OCI-LY7 (cell line): ENCODE results near the gene LRIG2. TPM values are rescaled to one million over a fixed set of nuclear protein-coding genes. Genes with fewer than 3 reads are reported as not detected.

ENCODE experiments used
- BruUV-seq: library from RNA; stranded (reverse); fragments of 400-500 nt; replicated peaks from 2 replicates; lab custom pipeline; 2021; lab: Mats Ljungman, UMichigan
- CTCF ChIA-PET: fragments of 300-600 bp; sonication (Branson Sonifier 250); formaldehyde crosslinking; loops from one replicate; lab custom pipeline; 2022; ENCODE audit warnings: antibody characterized with exemption; ENCODE audit not compliant: unreplicated experiment; lab: Charles Lee
- POLR2A ChIA-PET: fragments of 300-600 bp; sonication (Branson Sonifier 250); formaldehyde crosslinking; loops from one replicate; lab custom pipeline; 2022; ENCODE audit warnings: antibody characterized with exemption; lab: Charles Lee
- DNase-seq: peaks from one replicate; pipeline ENCODE4 v3.0.0-alpha.2; 2015; ENCODE audit warnings: low spot score
- H2AFZ ChIP-seq: fragments of 200-600 bp; sonication (generic), shearing (Covaris generic); 2 replicates; pipeline ENCODE4 v1.6.1; 2014; ENCODE audit warnings: mild to moderate bottlenecking, antibody characterized with exemption, low read length, moderate library complexity
- H3K27ac ChIP-seq: fragments of 200-600 bp; sonication (generic); 2 replicates; pipeline ENCODE4 v1.5.1; 2014; ENCODE audit warnings: mixed run types, low read depth, mild to moderate bottlenecking, moderate library complexity, low read length, inconsistent platforms; ENCODE audit not compliant: poor library complexity, severe bottlenecking
- H3K36me3 ChIP-seq: fragments of 200-600 bp; sonication (generic); 2 replicates; pipeline ENCODE4 v1.6.1; 2014; ENCODE audit warnings: mild to moderate bottlenecking, antibody characterized with exemption, low read length, moderate library complexity, mixed read lengths; ENCODE audit not compliant: insufficient read depth
- H3K4me1 ChIP-seq: fragments of 200-600 bp; sonication (generic); 2 replicates; pipeline ENCODE4 v1.5.1; 2014; ENCODE audit warnings: mild to moderate bottlenecking, low read length; ENCODE audit not compliant: insufficient read depth, poor library complexity, severe bottlenecking
- H3K4me2 ChIP-seq: fragments of 200-600 bp; sonication (generic); 2 replicates; pipeline ENCODE4 v1.6.1; 2014; ENCODE audit warnings: mild to moderate bottlenecking, low read length
- H3K4me3 ChIP-seq: fragments of 200-600 bp; sonication (generic); 2 replicates; pipeline ENCODE4 v1.5.1; 2014; ENCODE audit warnings: mild to moderate bottlenecking, low read depth, low read length; ENCODE audit not compliant: poor library complexity, severe bottlenecking
- H3K79me2 ChIP-seq: fragments of 200-600 bp; sonication (generic); 2 replicates; pipeline ENCODE4 v1.6.1; 2016; ENCODE audit warnings: low read depth, mild to moderate bottlenecking, low read length, moderate library complexity, mixed read lengths; ENCODE audit not compliant: insufficient read depth
- H3K9me2 ChIP-seq: fragments of 200-600 bp; sonication (generic); 2 replicates; pipeline ENCODE4 v1.6.1; 2016; ENCODE audit warnings: mild to moderate bottlenecking, low read length, mixed read lengths; ENCODE audit not compliant: insufficient read depth
- H3K9me3 ChIP-seq: fragments of 200-600 bp; sonication (generic); 2 replicates; pipeline ENCODE4 v1.6.1; 2014; ENCODE audit warnings: mild to moderate bottlenecking, mixed run types, low read length, mixed read lengths
- H4K20me1 ChIP-seq: fragments of 200-600 bp; sonication (generic); 2 replicates; pipeline ENCODE4 v1.6.1; 2014; ENCODE audit warnings: mild to moderate bottlenecking, antibody characterized with exemption, low read length, moderate library complexity, mixed read lengths; ENCODE audit not compliant: insufficient read depth
- EZH2phosphoT487 ChIP-seq: fragments of 200-600 bp; sonication (generic); IDR thresholded peaks from 2 replicates; pipeline ENCODE4 v1.6.1; 2018; ENCODE audit warnings: low read depth, borderline replicate concordance, mild to moderate bottlenecking, mixed run types, antibody characterized with exemption, low read length, moderate library complexity, mixed read lengths
- intact Hi-C: fragments of 100-400 bp; cut with micrococcal nuclease; formaldehyde crosslinking; loops from one replicate; pipeline ENCODE4 v1.10.0; 2022; ENCODE audit not compliant: unreplicated experiment
- total RNA-seq, 2 experiments: library from RNA; depleted of rRNA in 1 of 2; stranded (reverse); fragments of >200 nt in 1 of 2; shearing (Covaris generic) in 1 of 2; gene quantifications; 2 replicates each; pipeline ENCODE4 v1.2.3, GENCODE V29; 2014 to 2022
- TF ChIP-seq, protein P1 (sequence below): fragments of 200-600 bp; sonication (generic); conservative IDR thresholded peaks from 2 replicates; pipeline ENCODE4 v1.5.1; 2014; ENCODE audit warnings: mild to moderate bottlenecking, antibody characterized with exemption, low read length, moderate library complexity, mixed read lengths

The LRIG2 gene
- total RNA-seq, 2 experiments from 2014 or later = 11.6 to 16.7 TPM

DNA sequence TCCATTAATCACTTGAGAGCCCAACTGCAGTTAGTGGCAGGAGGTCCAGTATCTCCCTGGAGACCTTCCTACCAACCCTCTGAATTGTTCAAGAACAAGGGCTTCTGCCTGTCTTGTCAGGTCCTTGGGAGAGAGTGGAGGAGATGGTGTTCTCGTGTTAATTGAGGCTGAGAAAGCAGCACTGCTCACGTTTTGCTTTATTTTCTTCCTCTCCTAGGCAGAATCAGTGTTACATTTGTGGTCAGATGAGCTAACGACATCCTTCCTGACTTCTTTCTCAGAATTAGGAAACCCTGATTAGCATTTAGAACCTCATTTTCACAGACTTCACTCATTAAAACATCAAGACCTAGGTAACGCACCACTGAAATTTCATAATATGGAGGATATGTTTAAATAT, 26.4 kb upstream of the LRIG2 start:
- Histone ChIP-seq H3K4me2 (no peak overlapping the region), H3K9me2 (no peaks in the 10 kb centered on the region), H3K27ac (no peak overlapping the region), H2AFZ (no peak overlapping the region), H3K36me3 (no peaks in the 10 kb centered on the region), H3K9me3 (no peaks in the 10 kb centered on the region), H4K20me1 (no peaks in the 10 kb centered on the region), H3K4me3 (no peak overlapping the region), H3K4me1 (peaks cover 4% of the 10 kb centered on the region), H3K79me2 (no peaks in the 10 kb centered on the region)
- BruUV-seq = no TSS peak
- DNase-seq = no peak
- no peak for TF ChIP-seq EZH2phosphoT487
- TF ChIP-seq, protein P1, sequence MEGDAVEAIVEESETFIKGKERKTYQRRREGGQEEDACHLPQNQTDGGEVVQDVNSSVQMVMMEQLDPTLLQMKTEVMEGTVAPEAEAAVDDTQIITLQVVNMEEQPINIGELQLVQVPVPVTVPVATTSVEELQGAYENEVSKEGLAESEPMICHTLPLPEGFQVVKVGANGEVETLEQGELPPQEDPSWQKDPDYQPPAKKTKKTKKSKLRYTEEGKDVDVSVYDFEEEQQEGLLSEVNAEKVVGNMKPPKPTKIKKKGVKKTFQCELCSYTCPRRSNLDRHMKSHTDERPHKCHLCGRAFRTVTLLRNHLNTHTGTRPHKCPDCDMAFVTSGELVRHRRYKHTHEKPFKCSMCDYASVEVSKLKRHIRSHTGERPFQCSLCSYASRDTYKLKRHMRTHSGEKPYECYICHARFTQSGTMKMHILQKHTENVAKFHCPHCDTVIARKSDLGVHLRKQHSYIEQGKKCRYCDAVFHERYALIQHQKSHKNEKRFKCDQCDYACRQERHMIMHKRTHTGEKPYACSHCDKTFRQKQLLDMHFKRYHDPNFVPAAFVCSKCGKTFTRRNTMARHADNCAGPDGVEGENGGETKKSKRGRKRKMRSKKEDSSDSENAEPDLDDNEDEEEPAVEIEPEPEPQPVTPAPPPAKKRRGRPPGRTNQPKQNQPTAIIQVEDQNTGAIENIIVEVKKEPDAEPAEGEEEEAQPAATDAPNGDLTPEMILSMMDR = no peak
- intact Hi-C loops = no loop called here
- ChIA-PET CTCF (no interaction called here), POLR2A (interaction anchor here (1.3 kb wide), 1 partner anchor 26 kb away, joined by 4 read pairs; the partner anchor contains the start of gene LRIG2)

DNA sequence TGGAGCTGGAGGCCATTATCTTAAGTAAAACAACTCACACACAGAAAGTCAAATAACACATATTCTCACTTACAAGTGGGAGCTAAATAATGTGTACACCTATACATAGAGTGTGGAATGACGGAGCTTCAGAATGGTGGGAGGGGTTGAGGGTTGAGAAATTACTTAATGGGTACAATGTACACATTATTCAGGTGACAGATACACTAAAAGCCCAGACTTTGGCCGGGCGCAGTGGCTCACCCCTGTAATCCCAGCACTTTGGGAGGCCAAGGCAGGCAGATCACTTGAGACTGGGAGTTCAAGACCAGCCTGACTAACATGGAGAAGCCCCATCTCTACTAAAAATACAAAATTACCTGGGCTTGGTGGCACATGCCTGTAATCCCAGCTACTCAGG, 24.9 kb upstream of the LRIG2 start:
- intact Hi-C loops = no loop called here
- POLR2A ChIA-PET = interaction anchor here (0.9 to 1.3 kb wide), 2 partner anchors 9 to 25 kb away, joined by 3 to 4 read pairs; partner anchors contain the start of gene LRIG2
- H3K79me2 ChIP-seq = no peaks in the 10 kb centered on the region
- no peaks in the 10 kb centered on the region for H3K36me3 ChIP-seq
- no peak overlapping the region for H3K27ac ChIP-seq
- H3K9me3 ChIP-seq = no peaks in the 10 kb centered on the region
- no peak overlapping the region for H2AFZ ChIP-seq
- no peaks in the 10 kb centered on the region for H4K20me1 ChIP-seq
- TF ChIP-seq, protein P1 = no peak
- no peak for TF ChIP-seq EZH2phosphoT487
- H3K4me1 ChIP-seq = no peaks in the 10 kb centered on the region
- H3K4me3 ChIP-seq = no peak overlapping the region
- H3K9me2 ChIP-seq = no peaks in the 10 kb centered on the region
- DNase-seq = no peak
- no peak overlapping the region for H3K4me2 ChIP-seq
- CTCF ChIA-PET = no interaction called here
- no TSS peak for BruUV-seq

DNA sequence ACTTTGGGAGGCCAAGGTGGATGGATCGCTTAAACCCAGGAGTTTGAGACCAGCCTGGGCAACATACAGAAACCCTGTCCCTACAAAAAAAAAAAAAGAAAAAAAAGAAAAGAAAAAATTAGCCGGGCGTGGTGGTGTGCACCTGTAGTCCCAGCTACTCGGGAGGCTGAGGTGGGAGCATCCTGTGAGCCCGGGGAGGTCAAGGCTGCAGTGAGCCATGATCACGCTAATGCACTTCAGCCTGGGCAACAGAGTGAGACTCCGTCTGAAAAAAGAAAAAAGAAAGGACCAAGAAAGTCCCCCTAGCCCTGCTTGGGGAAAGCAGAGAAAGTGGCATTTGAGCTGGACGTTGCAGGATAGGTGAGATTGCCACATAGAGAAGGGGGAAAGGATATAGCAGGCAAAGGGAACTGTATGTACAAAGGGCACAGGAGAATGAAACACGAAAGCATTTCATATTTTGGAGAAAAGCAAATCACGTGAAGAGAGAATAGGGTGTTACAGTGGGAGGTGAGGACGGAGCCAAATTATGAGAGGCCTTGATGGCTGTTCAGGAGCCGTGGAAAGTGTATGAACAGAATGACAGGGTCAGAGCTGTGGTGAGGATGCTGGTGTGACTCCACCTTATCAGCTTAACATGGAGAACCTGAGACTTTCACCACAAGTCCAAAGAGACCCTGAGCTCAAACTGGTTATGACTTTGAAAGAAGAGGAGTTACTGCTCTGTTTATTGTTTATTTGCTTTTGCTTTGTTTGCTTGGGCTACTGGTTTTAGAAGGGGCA, 19.5 kb upstream of the LRIG2 start:
- Histone ChIP-seq H3K36me3 (no peaks in the 10 kb centered on the region), H3K9me2 (no peaks in the 10 kb centered on the region), H3K27ac (no peak overlapping the region), H3K4me2 (no peak overlapping the region), H3K4me3 (no peak overlapping the region), H2AFZ (no peak overlapping the region), H3K9me3 (no peaks in the 10 kb centered on the region), H3K4me1 (peaks cover 11% of the 10 kb centered on the region), H3K79me2 (no peaks in the 10 kb centered on the region), H4K20me1 (no peaks in the 10 kb centered on the region)
- ChIA-PET POLR2A (interaction anchor here (1.0 kb wide), 1 partner anchor 10 kb away, joined by 3 read pairs; no protein-coding TSS in a partner anchor), CTCF (no interaction called here)
- intact Hi-C loops = loop anchor here (10.0 kb wide), 1 partner anchor 319 kb away; no protein-coding TSS in a partner anchor
- BruUV-seq = no TSS peak
- no peak for DNase-seq
- TF ChIP-seq, protein P1 = no peak
- no peak for TF ChIP-seq EZH2phosphoT487
